AG10803 (cell line): ENCODE results near the gene RGS6.

ENCODE experiments used
- DNase-seq: peaks from one replicate; pipeline ENCODE4 v3.0.0; 2010; ENCODE audit warnings: low read depth
- H3K4me3 ChIP-seq: 2 replicates; pipeline ENCODE4 v1.5.1; 2011; ENCODE audit warnings: mild to moderate bottlenecking, low read length, control low read depth
- CTCF ChIP-seq: conservative IDR thresholded peaks from 2 replicates; pipeline ENCODE4 v1.5.1; 2011; ENCODE audit warnings: mild to moderate bottlenecking, low read length, control low read depth, inconsistent platforms

RGS6 gene

GRCh38 chr14:72350215-72350614 lies 418.0 kb downstream of the RGS6 start:
- DNase-seq: no peak
- H3K4me3 ChIP-seq: no peak overlapping the region
- TF ChIP-seq CTCF: no peak

DNA sequence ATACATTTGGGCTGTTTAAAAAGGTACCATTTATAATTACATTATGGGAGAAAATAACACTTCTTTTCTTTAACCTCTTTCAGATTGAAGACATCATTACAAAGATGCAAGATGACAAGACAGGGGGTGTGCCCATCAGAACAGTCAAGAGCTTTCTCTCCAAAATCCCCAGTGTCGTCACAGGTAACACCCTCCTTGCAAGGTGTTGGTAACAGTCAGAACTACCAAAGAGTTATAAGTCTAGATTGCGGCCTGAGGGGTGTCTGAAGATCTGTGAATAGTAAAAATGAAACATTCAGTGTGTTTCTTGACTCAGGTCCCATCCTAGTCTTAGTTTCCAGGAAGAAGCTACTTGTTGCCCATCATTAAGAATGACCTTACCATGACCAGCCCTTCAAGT lies 419.8 kb downstream of the RGS6 start:
- TF ChIP-seq CTCF: no peak
- no peak overlapping the region for H3K4me3 ChIP-seq
- no peak for DNase-seq

DNA sequence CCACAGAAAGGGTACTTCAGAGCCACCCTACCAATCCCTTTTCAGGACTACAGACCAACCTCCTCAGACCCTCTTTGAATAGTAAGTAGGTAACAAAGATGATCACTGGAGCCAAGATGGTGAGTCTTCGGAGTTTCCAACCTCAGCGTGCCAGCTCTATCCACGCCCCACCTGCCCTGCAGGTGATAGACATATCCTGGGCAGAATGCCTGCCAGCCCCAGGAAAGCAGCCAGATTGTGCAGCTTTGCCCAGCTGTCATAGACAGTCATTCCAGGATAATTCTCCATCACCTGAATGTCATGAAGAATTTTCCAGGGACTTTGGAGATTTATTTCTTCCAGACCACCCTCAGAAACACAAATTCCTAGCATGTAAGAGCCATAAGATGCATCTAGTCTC lies 434.4 kb downstream of the RGS6 start:
- no peak for DNase-seq
- TF ChIP-seq CTCF: no peak
- no peak overlapping the region for H3K4me3 ChIP-seq

DNA sequence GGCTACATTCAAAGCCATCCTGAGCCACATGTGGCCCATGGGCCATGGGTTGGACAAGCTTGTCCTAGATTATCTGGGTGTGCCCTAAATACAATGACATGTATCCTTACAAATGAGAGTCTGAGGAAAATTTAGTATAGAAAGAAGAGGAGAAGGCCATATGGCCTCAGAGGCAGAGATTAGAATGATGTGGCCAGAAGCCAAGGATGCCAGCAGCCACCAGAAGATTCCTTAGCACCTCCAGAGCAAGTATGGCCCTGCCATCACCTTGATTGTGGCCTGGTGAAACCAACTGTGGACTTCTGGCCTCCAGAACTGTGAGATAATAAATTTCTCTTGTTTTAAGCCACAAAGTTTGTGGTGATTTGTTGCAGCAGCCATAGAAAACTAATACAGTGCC lies 436.9 kb downstream of the RGS6 start:
- H3K4me3 ChIP-seq: no peak overlapping the region
- no peak for TF ChIP-seq CTCF
- DNase-seq: no peak

- no peak for DNase-seq
- no peak overlapping the region for H3K4me3 ChIP-seq
- no peak for TF ChIP-seq CTCF
Measured at GRCh38 chr14:72377016-72377415, 444.8 kb downstream of the RGS6 start.

DNA sequence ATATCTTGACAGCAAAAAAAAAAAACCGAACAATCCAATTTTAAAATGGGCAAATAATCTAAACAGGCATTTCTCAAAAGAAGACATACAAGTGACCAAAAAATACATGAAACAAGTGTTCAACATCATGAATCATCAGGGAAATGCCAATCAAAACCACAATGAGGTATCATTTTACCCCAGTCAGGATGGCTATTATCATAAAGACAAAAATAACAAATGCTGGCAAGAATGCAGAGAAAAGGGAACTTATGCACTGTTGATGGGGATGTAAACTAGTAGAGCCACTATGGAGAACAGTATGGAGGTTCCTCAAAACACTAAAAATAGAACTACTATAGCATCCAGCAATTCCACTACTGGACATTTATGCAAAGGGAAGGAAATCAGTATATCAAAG lies 448.2 kb downstream of the RGS6 start:
- H3K4me3 ChIP-seq: no peak overlapping the region
- DNase-seq: no peak
- TF ChIP-seq CTCF: no peak

- H3K4me3 ChIP-seq: no peak overlapping the region
- no peak for TF ChIP-seq CTCF
- no peak for DNase-seq
Measured at GRCh38 chr14:72383865-72384264, 451.6 kb downstream of the RGS6 start.
